NCI-H1092 treated with DMSO at 0.1 percent for 48 hours (cell line): ENCODE data around the gene MMP17.

Source experiments
- DNase-seq: peaks from one replicate; lab custom pipeline; 2025; lab: John Stamatoyannopoulos, UW

The MMP17 gene

GRCh38 chr12:131830914-131831571, 2.9 kb downstream of the MMP17 start:
- DNase-seq, result peak; percentile 64

- peak; percentile 7 for DNase-seq
These were observed 3.4 kb downstream of the MMP17 start for GRCh38 chr12:131831635-131832041.

- peak; percentile 54 for DNase-seq
These were observed 4.4 kb downstream of the MMP17 start for GRCh38 chr12:131832321-131833231.

- DNase-seq, result no peak
These were observed 5.2 kb downstream of the MMP17 start for GRCh38 chr12:131833288-131833895.

GRCh38 chr12:131833896-131834641, 5.9 kb downstream of the MMP17 start:
- no peak for DNase-seq

GRCh38 chr12:131834798-131835615, 6.8 kb downstream of the MMP17 start:
- no peak for DNase-seq

- DNase-seq, result no peak
These were observed 7.5 kb downstream of the MMP17 start for GRCh38 chr12:131835616-131836171.

GRCh38 chr12:131836193-131836592, 8.0 kb downstream of the MMP17 start:
- no peak for DNase-seq

GRCh38 chr12:131836714-131837397, 8.7 kb downstream of the MMP17 start:
- no peak for DNase-seq

- no peak for DNase-seq
These were observed 12.6 kb downstream of the MMP17 start for GRCh38 chr12:131840643-131841416.

GRCh38 chr12:131841547-131841946, 13.4 kb downstream of the MMP17 start:
- no peak for DNase-seq

- no peak for DNase-seq
These were observed 14.0 kb downstream of the MMP17 start for GRCh38 chr12:131842169-131842568.

- no peak for DNase-seq
These were observed 15.3 kb downstream of the MMP17 start for GRCh38 chr12:131843527-131843926.

GRCh38 chr12:131844140-131844539, 15.9 kb downstream of the MMP17 start:
- no peak for DNase-seq

- no peak for DNase-seq
These were observed 16.5 kb downstream of the MMP17 start for GRCh38 chr12:131844656-131845055.

GRCh38 chr12:131845121-131845520, 16.9 kb downstream of the MMP17 start:
- no peak for DNase-seq

- DNase-seq, result no peak
These were observed 19.3 kb downstream of the MMP17 start for GRCh38 chr12:131847456-131847855.

- DNase-seq, result no peak
These were observed 20.6 kb downstream of the MMP17 start for GRCh38 chr12:131848753-131849152.
